HepG2 (cell line): ENCODE data around the gene MYL6B. TPM values are rescaled to one million over a fixed set of nuclear protein-coding genes. Genes with fewer than 3 reads are reported as not detected.

Source experiments
- ELF3 ChIP-seq: IDR thresholded peaks from 2 replicates; pipeline ENCODE4 v1.6.1; 2016; ENCODE audit warnings: missing genetic modification reagents, missing compliant biosample characterization
- EP300 ChIP-seq, 3 experiments: sonication (generic) in 1 of 3; formaldehyde crosslinking in 1 of 3; IDR thresholded peaks; 2 replicates each; pipeline versions ENCODE4 v1.5.1 to v1.6.1; 2011 to 2020; ENCODE audit warnings: low read depth in 2 of 3, low read length in 2 of 3, borderline replicate concordance in 1 of 3, improper control_type of control experiment in 1 of 3, mild to moderate bottlenecking in 1 of 3, missing genetic modification reagents in 1 of 3, moderate library complexity in 1 of 3
- GABPB1 ChIP-seq: IDR thresholded peaks from 2 replicates; pipeline ENCODE4 v1.6.1; 2016; ENCODE audit warnings: mild to moderate bottlenecking, missing genetic modification reagents, moderate library complexity, missing compliant biosample characterization
- HDAC6 ChIP-seq: fragments of 200-600 bp; sonication (generic); IDR thresholded peaks from 2 replicates; pipeline ENCODE4 v1.7.0; 2017; ENCODE audit warnings: mild to moderate bottlenecking, antibody characterized with exemption, low read length, low read depth
- HIC2 ChIP-seq: sonication (generic); formaldehyde crosslinking; IDR thresholded peaks from 2 replicates; pipeline ENCODE4 v1.9.0; 2022; ENCODE audit warnings: low read depth, missing genetic modification reagents
- MYC ChIP-seq: sonication (generic); formaldehyde crosslinking; IDR thresholded peaks from 2 replicates; pipeline ENCODE4 v1.9.0; 2021; ENCODE audit warnings: missing genetic modification reagents, borderline replicate concordance
- NR0B2 ChIP-seq: sonication (generic); formaldehyde crosslinking; IDR thresholded peaks from 2 replicates; pipeline ENCODE4 v1.4.0; 2020; ENCODE audit warnings: mild to moderate bottlenecking, missing genetic modification reagents
- NR2F6 ChIP-seq, 2 experiments: IDR thresholded peaks; 2 replicates each; pipeline ENCODE4 v1.6.1; 2016; ENCODE audit warnings: antibody characterized with exemption in 1 of 2, mild to moderate bottlenecking in 1 of 2
- PAWR ChIP-seq: sonication (generic); formaldehyde crosslinking; IDR thresholded peaks from 2 replicates; pipeline ENCODE4 v1.4.0; 2020; ENCODE audit warnings: missing genetic modification reagents, mild to moderate bottlenecking, borderline replicate concordance
- RBAK ChIP-seq: sonication (generic); formaldehyde crosslinking; IDR thresholded peaks from 2 replicates; pipeline ENCODE4 v1.5.1; 2020; ENCODE audit warnings: mild to moderate bottlenecking, missing genetic modification reagents
- ZFP90 ChIP-seq: sonication (generic); formaldehyde crosslinking; IDR thresholded peaks from 2 replicates; pipeline ENCODE4 v1.8.0; 2022; ENCODE audit warnings: missing genetic modification reagents, mild to moderate bottlenecking, inconsistent platforms, borderline replicate concordance
- ZNF329 ChIP-seq: sonication (generic); formaldehyde crosslinking; IDR thresholded peaks from 2 replicates; pipeline ENCODE4 v1.9.0; 2021; ENCODE audit warnings: low read depth, mild to moderate bottlenecking, missing genetic modification reagents
- ZNF432 ChIP-seq: sonication (generic); formaldehyde crosslinking; IDR thresholded peaks from 2 replicates; pipeline ENCODE4 v1.5.0; 2020; ENCODE audit warnings: missing genetic modification reagents, mild to moderate bottlenecking, borderline replicate concordance
- ZNF543 ChIP-seq: sonication (generic); formaldehyde crosslinking; IDR thresholded peaks from 2 replicates; pipeline ENCODE4 v1.4.0; 2020; ENCODE audit warnings: mild to moderate bottlenecking, missing genetic modification reagents
- ZNF709 ChIP-seq: sonication (generic); formaldehyde crosslinking; IDR thresholded peaks from 2 replicates; pipeline ENCODE4 v1.5.0; 2020; ENCODE audit warnings: mild to moderate bottlenecking, missing genetic modification reagents
- polyA plus RNA-seq, 8 experiments: library from polyadenylated mRNA; depleted of rRNA in 3 of 8; stranded (reverse) in 7 of 8; unstranded in 1 of 8; fragments of >200 nt; fragmentation: Illumina TruSeq in 4 of 8; extraction: Trizol in 4 of 8; gene quantifications; 2 replicates each; pipeline versions ENCODE4 v1.2.1 to v1.2.3, GENCODE V29; 2011 to 2016; ENCODE audit warnings: low read depth in 4 of 8, missing spikeins in 1 of 8, mixed read lengths in 1 of 8; ENCODE audit not compliant: insufficient read depth in 1 of 8
- total RNA-seq, 5 experiments: library from RNA; depleted of rRNA; stranded (reverse); fragments of >200 nt; fragmentation: Illumina TruSeq; extraction: Trizol; gene quantifications; 2 replicates each; pipeline ENCODE4 v1.2.3, GENCODE V29; 2016; ENCODE audit warnings: low read depth in 1 of 5
- TF ChIP-seq, protein P1 (sequence below): sonication (generic); formaldehyde crosslinking; IDR thresholded peaks from 2 replicates; pipeline ENCODE4 v1.4.0; 2020; ENCODE audit warnings: mild to moderate bottlenecking, missing genetic modification reagents
- TF ChIP-seq, protein P2 (sequence below): sonication (generic); formaldehyde crosslinking; IDR thresholded peaks from 2 replicates; pipeline ENCODE4 v1.4.0; 2020; ENCODE audit warnings: mild to moderate bottlenecking, missing genetic modification reagents
- TF ChIP-seq, protein P3 (sequence below): conservative IDR thresholded peaks from 2 replicates; pipeline ENCODE4 v1.6.1; 2018; ENCODE audit warnings: missing genetic modification reagents
- TF ChIP-seq, protein P4 (sequence below): sonication (generic); formaldehyde crosslinking; IDR thresholded peaks from 2 replicates; pipeline ENCODE4 v1.4.0; 2020; ENCODE audit warnings: missing genetic modification reagents

MYL6B gene
- total and polyA plus RNA-seq, 2 of the 13 experiments (the other 11 are each of a cell fraction or from before 2014, with no cell fraction given): 75.7 to 88.7 TPM

- TF ChIP-seq, protein P1, sequence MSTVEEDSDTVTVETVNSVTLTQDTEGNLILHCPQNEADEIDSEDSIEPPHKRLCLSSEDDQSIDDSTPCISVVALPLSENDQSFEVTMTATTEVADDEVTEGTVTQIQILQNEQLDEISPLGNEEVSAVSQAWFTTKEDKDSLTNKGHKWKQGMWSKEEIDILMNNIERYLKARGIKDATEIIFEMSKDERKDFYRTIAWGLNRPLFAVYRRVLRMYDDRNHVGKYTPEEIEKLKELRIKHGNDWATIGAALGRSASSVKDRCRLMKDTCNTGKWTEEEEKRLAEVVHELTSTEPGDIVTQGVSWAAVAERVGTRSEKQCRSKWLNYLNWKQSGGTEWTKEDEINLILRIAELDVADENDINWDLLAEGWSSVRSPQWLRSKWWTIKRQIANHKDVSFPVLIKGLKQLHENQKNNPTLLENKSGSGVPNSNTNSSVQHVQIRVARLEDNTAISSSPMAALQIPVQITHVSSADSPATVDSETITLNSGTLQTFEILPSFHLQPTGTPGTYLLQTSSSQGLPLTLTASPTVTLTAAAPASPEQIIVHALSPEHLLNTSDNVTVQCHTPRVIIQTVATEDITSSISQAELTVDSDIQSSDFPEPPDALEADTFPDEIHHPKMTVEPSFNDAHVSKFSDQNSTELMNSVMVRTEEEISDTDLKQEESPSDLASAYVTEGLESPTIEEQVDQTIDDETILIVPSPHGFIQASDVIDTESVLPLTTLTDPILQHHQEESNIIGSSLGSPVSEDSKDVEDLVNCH (CRISPR knock-in tag): no peak
- TF ChIP-seq, protein P2, sequence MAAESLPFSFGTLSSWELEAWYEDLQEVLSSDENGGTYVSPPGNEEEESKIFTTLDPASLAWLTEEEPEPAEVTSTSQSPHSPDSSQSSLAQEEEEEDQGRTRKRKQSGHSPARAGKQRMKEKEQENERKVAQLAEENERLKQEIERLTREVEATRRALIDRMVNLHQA (CRISPR knock-in tag): no peak
- TF ChIP-seq, protein P3, sequence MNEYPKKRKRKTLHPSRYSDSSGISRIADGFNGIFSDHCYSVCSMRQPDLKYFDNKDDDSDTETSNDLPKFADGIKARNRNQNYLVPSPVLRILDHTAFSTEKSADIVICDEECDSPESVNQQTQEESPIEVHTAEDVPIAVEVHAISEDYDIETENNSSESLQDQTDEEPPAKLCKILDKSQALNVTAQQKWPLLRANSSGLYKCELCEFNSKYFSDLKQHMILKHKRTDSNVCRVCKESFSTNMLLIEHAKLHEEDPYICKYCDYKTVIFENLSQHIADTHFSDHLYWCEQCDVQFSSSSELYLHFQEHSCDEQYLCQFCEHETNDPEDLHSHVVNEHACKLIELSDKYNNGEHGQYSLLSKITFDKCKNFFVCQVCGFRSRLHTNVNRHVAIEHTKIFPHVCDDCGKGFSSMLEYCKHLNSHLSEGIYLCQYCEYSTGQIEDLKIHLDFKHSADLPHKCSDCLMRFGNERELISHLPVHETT: peak; percentile 71; the same call in 1 of the 2 replicates
- TF ChIP-seq, protein P4, sequence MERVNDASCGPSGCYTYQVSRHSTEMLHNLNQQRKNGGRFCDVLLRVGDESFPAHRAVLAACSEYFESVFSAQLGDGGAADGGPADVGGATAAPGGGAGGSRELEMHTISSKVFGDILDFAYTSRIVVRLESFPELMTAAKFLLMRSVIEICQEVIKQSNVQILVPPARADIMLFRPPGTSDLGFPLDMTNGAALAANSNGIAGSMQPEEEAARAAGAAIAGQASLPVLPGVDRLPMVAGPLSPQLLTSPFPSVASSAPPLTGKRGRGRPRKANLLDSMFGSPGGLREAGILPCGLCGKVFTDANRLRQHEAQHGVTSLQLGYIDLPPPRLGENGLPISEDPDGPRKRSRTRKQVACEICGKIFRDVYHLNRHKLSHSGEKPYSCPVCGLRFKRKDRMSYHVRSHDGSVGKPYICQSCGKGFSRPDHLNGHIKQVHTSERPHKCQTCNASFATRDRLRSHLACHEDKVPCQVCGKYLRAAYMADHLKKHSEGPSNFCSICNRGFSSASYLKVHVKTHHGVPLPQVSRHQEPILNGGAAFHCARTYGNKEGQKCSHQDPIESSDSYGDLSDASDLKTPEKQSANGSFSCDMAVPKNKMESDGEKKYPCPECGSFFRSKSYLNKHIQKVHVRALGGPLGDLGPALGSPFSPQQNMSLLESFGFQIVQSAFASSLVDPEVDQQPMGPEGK (CRISPR knock-in tag): no peak
- no peak for TF ChIP-seq PAWR (CRISPR knock-in tag)
- TF ChIP-seq HDAC6: no peak
- no peak for TF ChIP-seq HIC2
- TF ChIP-seq ZNF432: no peak
- peak; percentile 66 for TF ChIP-seq ELF3 (CRISPR knock-in tag)
- TF ChIP-seq ZFP90 (CRISPR knock-in tag): 0 out of 2 replicates have a peak, but pooled peaks have one; percentile 18
- no peak for TF ChIP-seq NR0B2 (CRISPR knock-in tag)
- no peak for TF ChIP-seq RBAK
- TF ChIP-seq MYC: peak; percentile 42; the same call in 1 of the 2 replicates
- TF ChIP-seq EP300 (IDR thresholded peaks at IDR 0.05; ENCODE audit: low read depth in 2 of 2, low read length in 2 of 2): no peak
- no peak for TF ChIP-seq EP300 (CRISPR knock-in tag; IDR thresholded peaks at IDR 0.05; ENCODE audit: borderline replicate concordance)
- no peak for TF ChIP-seq ZNF329 (CRISPR knock-in tag)
- no peak for TF ChIP-seq ZNF709 (CRISPR knock-in tag)
- TF ChIP-seq GABPB1 (CRISPR knock-in tag): peak; percentile 9; the same call in 1 of the 2 replicates
- no peak for TF ChIP-seq NR2F6 (IDR thresholded peaks at IDR 0.05)
- TF ChIP-seq NR2F6 (CRISPR knock-in tag; IDR thresholded peaks at IDR 0.05): peak; percentile 24; the same call in 1 of the 2 replicates
- peak; percentile 2; the same call in 1 of the 2 replicates for TF ChIP-seq ZNF543 (CRISPR knock-in tag)
These were observed 36.9 kb downstream of the MYL6B start, which contains the start of gene SMARCC2 (continued) for GRCh38 chr12:56189099-56189917.
